Prostate gland (tissue), 2 donors: ENCODE data around the gene CAPN8.

Experiments used
- CTCF ChIP-seq, 4 experiments: fragments of 200-600 bp in 2 of 4; fragments of 450-650 bp in 2 of 4; sonication (generic) in 2 of 4; IDR thresholded peaks; 1 replicate in 3 of 4; 2 replicates in 1 of 4; pipeline ENCODE4 v1.5.1; 2016 to 2019; ENCODE audit warnings: antibody characterized with exemption in 4 of 4, mild to moderate bottlenecking in 2 of 4, moderate library complexity in 2 of 4
- POLR2A ChIP-seq: fragments of 450-650 bp; IDR thresholded peaks from one replicate; pipeline ENCODE4 v1.6.1; 2016; ENCODE audit warnings: antibody characterized with exemption, mild to moderate bottlenecking
- POLR2AphosphoS5 ChIP-seq: sonication (generic); formaldehyde crosslinking; IDR thresholded peaks from one replicate; pipeline ENCODE4 v1.6.1; 2017; ENCODE audit warnings: antibody characterized with exemption

GRCh38 chr1:223617323-223618070, 48.0 kb downstream of the CAPN8 start:
- TF ChIP-seq CTCF (IDR thresholded peaks at IDR 0.05) (no peak), POLR2A (no peak), POLR2AphosphoS5 (no peak)
